ENCODE results near the gene S100A14. TPM values are rescaled to one million over a fixed set of nuclear protein-coding genes. Genes with fewer than 3 reads are reported as not detected.
A peak's percentile ranks its signal among the peaks of the same experiment; 100 is the strongest.

S100A14 gene
- total and polyA plus RNA-seq, 2 of the 13 experiments (the other 11 are each of a cell fraction or from before 2014, with no cell fraction given): 1.4 to 7.7 TPM

DNA sequence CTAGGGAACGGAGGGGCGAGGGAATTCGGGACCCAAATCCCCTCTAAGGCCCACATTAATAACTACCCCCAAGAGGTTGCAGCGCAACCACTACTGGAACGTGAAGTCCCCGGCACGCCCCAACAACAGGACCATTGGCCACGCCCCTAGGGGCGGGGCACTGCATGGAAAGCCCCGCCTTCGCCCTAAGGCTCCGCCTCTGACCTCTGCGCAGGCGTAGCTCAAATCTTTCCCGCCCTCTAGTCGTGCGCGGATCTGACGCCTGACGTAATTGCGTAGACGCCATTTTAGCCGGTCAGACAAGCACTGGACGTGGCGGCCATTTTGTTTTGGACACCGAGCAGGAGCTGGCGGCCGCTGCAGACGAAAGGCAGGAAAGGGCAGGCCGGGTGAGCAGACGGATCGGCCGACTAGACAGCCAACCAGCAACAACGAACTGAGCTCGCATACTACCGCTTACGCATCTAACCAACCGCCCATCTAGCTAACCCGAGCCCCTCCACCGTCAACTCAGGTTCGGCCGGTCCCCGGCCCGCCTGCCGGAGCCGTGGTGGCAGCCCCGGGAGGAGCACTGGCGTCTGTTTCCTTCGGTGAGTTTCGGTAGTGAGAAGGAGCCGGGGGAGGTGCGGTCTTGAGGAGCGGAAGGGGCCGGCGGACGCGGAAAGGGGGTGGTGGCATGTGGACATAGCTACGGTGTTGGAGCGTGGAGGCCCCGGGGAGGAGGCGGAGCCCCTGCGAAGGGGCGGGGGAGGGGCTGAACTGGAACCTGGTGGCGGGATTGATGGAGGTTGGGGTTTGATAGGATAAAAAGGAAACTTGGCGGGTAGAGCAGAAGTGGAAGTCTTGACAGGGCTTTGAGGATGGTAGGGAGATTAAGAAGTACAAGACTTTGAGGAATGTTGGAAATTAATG lies 17.9 kb upstream of the S100A14 start, which contains the start of gene CHTOP (continued):
- TF ChIP-seq, protein P1, sequence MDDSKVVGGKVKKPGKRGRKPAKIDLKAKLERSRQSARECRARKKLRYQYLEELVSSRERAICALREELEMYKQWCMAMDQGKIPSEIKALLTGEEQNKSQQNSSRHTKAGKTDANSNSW (CRISPR knock-in tag; IDR thresholded peaks at IDR 0.05; ENCODE audit: borderline replicate concordance): 0 out of 2 replicates have a peak, but pooled peaks have one; percentile 65
- TF ChIP-seq ZNF703 (CRISPR knock-in tag; IDR thresholded peaks at IDR 0.05; ENCODE audit: borderline replicate concordance) (peak; percentile 79; the same call in 1 of the 2 replicates), ZKSCAN1 (IDR thresholded peaks at IDR 0.05; ENCODE audit: low read length) (no peak), CREB1 (IDR thresholded peaks at IDR 0.05) (peak; percentile 87), CREB1 (CRISPR knock-in tag; IDR thresholded peaks at IDR 0.05) (peak; percentile 95), ZNF766 (CRISPR knock-in tag; IDR thresholded peaks at IDR 0.05; ENCODE audit: borderline replicate concordance) (no peak), LCORL (IDR thresholded peaks at IDR 0.05) (no peak), LCORL (CRISPR knock-in tag; IDR thresholded peaks at IDR 0.05) (peak; percentile 83), ZNF44 (CRISPR knock-in tag; IDR thresholded peaks at IDR 0.05) (no peak), NR2F6 (IDR thresholded peaks at IDR 0.05) (no peak), NR2F6 (CRISPR knock-in tag; IDR thresholded peaks at IDR 0.05) (no peak), SNRNP70 (IDR thresholded peaks at IDR 0.05; ENCODE audit: low read depth, low read length) (no peak)
- TF ChIP-seq, protein P2, sequence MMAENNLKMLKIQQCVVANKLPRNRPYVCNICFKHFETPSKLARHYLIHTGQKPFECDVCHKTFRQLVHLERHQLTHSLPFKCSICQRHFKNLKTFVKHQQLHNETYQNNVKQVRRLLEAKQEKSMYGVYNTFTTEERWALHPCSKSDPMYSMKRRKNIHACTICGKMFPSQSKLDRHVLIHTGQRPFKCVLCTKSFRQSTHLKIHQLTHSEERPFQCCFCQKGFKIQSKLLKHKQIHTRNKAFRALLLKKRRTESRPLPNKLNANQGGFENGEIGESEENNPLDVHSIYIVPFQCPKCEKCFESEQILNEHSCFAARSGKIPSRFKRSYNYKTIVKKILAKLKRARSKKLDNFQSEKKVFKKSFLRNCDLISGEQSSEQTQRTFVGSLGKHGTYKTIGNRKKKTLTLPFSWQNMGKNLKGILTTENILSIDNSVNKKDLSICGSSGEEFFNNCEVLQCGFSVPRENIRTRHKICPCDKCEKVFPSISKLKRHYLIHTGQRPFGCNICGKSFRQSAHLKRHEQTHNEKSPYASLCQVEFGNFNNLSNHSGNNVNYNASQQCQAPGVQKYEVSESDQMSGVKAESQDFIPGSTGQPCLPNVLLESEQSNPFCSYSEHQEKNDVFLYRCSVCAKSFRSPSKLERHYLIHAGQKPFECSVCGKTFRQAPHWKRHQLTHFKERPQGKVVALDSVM (CRISPR knock-in tag; IDR thresholded peaks at IDR 0.05): peak; percentile 51
- TF ChIP-seq, protein P3, sequence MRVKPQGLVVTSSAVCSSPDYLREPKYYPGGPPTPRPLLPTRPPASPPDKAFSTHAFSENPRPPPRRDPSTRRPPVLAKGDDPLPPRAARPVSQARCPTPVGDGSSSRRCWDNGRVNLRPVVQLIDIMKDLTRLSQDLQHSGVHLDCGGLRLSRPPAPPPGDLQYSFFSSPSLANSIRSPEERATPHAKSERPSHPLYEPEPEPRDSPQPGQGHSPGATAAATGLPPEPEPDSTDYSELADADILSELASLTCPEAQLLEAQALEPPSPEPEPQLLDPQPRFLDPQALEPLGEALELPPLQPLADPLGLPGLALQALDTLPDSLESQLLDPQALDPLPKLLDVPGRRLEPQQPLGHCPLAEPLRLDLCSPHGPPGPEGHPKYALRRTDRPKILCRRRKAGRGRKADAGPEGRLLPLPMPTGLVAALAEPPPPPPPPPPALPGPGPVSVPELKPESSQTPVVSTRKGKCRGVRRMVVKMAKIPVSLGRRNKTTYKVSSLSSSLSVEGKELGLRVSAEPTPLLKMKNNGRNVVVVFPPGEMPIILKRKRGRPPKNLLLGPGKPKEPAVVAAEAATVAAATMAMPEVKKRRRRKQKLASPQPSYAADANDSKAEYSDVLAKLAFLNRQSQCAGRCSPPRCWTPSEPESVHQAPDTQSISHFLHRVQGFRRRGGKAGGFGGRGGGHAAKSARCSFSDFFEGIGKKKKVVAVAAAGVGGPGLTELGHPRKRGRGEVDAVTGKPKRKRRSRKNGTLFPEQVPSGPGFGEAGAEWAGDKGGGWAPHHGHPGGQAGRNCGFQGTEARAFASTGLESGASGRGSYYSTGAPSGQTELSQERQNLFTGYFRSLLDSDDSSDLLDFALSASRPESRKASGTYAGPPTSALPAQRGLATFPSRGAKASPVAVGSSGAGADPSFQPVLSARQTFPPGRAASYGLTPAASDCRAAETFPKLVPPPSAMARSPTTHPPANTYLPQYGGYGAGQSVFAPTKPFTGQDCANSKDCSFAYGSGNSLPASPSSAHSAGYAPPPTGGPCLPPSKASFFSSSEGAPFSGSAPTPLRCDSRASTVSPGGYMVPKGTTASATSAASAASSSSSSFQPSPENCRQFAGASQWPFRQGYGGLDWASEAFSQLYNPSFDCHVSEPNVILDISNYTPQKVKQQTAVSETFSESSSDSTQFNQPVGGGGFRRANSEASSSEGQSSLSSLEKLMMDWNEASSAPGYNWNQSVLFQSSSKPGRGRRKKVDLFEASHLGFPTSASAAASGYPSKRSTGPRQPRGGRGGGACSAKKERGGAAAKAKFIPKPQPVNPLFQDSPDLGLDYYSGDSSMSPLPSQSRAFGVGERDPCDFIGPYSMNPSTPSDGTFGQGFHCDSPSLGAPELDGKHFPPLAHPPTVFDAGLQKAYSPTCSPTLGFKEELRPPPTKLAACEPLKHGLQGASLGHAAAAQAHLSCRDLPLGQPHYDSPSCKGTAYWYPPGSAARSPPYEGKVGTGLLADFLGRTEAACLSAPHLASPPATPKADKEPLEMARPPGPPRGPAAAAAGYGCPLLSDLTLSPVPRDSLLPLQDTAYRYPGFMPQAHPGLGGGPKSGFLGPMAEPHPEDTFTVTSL (CRISPR knock-in tag; IDR thresholded peaks at IDR 0.05; ENCODE audit: borderline replicate concordance): peak; percentile 67

Data from HepG2 (cell line).